ENCODE measurements around the gene ABCB4.

The ABCB4 gene

DNA sequence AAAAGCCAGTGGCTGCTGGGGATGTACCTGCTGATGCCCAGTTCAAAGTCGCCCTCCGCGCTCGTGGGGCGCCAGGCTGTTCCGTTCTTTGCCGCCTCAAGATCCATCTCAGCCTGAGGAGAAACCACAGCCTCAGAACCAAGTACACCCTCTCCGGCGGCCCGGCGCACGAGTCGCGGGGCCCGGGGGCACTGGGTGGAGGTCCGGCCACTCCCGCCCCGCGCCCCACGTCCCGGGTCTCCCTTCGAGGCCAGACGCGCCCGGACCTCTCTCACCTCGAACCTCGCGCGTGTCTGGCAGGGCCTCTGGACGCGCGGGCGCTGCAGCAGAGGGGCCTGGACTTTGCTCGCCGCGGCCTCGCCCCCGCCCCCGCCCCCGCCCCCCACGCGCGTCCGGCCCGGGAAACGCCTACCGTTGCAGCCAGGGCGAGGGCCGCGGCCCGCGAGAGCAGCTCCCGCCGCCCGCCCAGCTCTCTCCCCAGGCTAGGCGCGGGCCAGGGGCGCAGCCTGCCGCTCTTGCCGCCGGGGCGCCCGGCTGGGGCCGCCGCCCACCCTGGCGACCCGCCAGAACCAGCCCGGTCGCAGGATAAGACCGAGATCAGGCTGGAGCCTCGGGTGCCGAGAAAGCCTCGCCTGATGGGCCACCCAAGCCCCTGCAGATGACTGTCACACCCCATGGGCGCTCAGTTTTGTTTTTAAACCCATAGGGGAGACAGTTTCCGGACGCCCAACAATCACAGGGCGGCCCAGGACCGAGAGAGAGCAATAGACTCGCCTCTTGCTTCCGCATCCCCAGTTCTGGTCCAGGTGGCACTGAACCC lies at the start of gene ABCB4:
TSS of gene ABCB4 (minus strand) at position 322 of the 820 bp plus-strand sequence. CDS start at position 107, 215 bp downstream.
- Histone ChIP-seq H3K36me3 (ENCODE audit: insufficient read depth, insufficient read length, low read length) (no peaks in the 10 kb centered on the region), H3K27me3 (ENCODE audit: insufficient read depth, insufficient read length) (peaks cover 41% of the 10 kb centered on the region), H3K9me3 (ENCODE audit: insufficient read depth, low read length) (no peaks in the 10 kb centered on the region), H3K9ac (ENCODE audit: insufficient read length, low read depth) (peak within 1 kb of the TSS; percentile 50), H3K4me3 (ENCODE audit: insufficient read length, low read depth) (peak within 1 kb of the TSS; percentile 46), H3K4me1 (ENCODE audit: insufficient read depth, insufficient read length) (no peaks in the 10 kb centered on the region)
- no peak for DNase-seq (ENCODE audit: low read depth, low spot score)
- TF ChIP-seq ZNF274 (IDR thresholded peaks at IDR 0.05; ENCODE audit: low read depth, low read length) (no peak), SUZ12 (IDR thresholded peaks at IDR 0.05; ENCODE audit: extremely low read depth, insufficient read depth, insufficient read length) (no peak), YY1 (IDR thresholded peaks at IDR 0.05; ENCODE audit: insufficient read depth, insufficient read length) (no peak)

DNA sequence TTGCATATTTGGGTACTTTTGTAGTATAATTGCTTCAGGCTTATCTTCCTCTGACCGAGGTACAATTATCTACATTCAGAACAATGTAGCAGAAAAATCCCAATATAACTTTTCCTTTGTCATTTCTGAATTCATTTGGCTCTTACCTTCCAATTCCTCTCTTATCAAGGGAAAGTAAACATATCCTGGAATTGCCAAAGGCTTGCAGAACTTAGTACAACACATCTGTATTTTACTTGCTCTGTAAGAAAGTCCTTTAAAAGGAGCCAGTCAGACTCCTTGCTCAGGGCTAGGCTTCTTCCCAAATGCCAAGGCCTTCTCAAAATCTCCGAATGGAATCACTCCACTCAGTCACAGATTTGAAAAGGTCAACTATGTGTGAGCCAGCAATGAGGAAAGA lies 43.3 kb upstream of the ABCB4 start:
- Histone ChIP-seq H3K4me1 (ENCODE audit: insufficient read depth, insufficient read length) (peaks cover 2% of the 10 kb centered on the region), H3K9me3 (ENCODE audit: insufficient read depth, low read length) (no peaks in the 10 kb centered on the region), H3K4me3 (ENCODE audit: insufficient read length, low read depth) (no peak overlapping the region), H3K9ac (ENCODE audit: insufficient read length, low read depth) (no peak overlapping the region), H3K36me3 (ENCODE audit: insufficient read depth, insufficient read length, low read length) (no peaks in the 10 kb centered on the region), H3K27me3 (ENCODE audit: insufficient read depth, insufficient read length) (no peaks in the 10 kb centered on the region)
- no peak for DNase-seq (ENCODE audit: low read depth, low spot score)
- TF ChIP-seq ZNF274 (IDR thresholded peaks at IDR 0.05; ENCODE audit: low read depth, low read length) (no peak), YY1 (IDR thresholded peaks at IDR 0.05; ENCODE audit: insufficient read depth, insufficient read length) (no peak), SUZ12 (IDR thresholded peaks at IDR 0.05; ENCODE audit: extremely low read depth, insufficient read depth, insufficient read length) (no peak)

DNA sequence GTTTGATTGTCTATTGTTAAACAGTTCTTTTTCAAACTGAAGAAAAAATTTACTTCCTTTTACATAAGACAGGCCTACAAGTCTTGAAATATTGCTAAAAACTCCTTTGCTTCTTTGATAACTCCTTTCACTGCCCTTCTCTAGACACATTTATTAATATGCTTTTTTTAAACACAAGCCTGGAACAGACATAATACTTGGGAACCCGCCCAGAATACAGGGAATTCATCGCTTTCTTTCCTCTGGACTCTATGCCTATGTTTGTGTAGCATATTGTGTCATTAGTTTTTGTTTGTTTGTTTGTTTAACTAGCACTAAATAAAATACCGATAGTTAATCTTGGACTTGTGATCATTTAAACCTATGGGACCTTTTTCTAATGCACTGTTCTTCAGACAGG lies 42.4 kb upstream of the ABCB4 start:
- no peak for DNase-seq (ENCODE audit: low read depth, low spot score)
- Histone ChIP-seq H3K9me3 (ENCODE audit: insufficient read depth, low read length) (no peaks in the 10 kb centered on the region), H3K4me1 (ENCODE audit: insufficient read depth, insufficient read length) (peaks cover 2% of the 10 kb centered on the region), H3K36me3 (ENCODE audit: insufficient read depth, insufficient read length, low read length) (no peaks in the 10 kb centered on the region), H3K27me3 (ENCODE audit: insufficient read depth, insufficient read length) (no peaks in the 10 kb centered on the region), H3K4me3 (ENCODE audit: insufficient read length, low read depth) (no peak overlapping the region), H3K9ac (ENCODE audit: insufficient read length, low read depth) (no peak overlapping the region)
- no peak for TF ChIP-seq SUZ12 (IDR thresholded peaks at IDR 0.05; ENCODE audit: extremely low read depth, insufficient read depth, insufficient read length)
- TF ChIP-seq ZNF274 (IDR thresholded peaks at IDR 0.05; ENCODE audit: low read depth, low read length), result no peak
- TF ChIP-seq YY1 (IDR thresholded peaks at IDR 0.05; ENCODE audit: insufficient read depth, insufficient read length), result no peak

DNA sequence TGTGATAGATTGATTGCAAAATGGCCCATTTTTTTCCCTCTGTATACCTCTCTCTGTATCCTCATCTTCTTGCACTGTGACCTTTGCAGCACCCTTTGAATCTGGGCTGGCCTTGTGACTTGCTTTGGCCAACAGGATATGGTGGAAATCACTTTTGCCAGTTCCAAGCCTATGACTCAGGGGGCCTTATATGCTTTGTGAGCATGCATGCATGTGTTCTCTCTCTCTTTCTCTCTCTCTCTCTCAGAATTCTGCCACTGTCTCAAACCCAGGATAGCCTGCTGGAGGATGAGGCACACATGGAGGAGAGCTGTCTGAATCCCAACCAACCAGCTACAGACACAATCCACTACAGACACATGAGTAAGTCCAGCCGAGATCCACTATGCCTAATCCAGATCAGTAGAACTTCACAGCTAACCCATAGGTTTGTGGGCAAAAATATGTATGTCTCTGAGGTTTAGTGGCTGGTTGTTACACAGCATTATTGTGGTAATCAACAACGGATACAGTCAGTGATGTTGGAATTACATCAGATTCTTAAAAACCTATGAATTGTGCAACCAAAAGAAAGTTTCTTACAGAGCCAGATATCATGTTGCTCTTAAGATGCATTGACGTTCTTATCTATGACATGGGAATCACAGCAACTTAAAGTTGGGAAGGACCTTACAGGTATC lies 41.8 kb upstream of the ABCB4 start:
- Histone ChIP-seq H3K36me3 (ENCODE audit: insufficient read depth, insufficient read length, low read length) (no peaks in the 10 kb centered on the region), H3K9me3 (ENCODE audit: insufficient read depth, low read length) (no peaks in the 10 kb centered on the region), H3K9ac (ENCODE audit: insufficient read length, low read depth) (no peak overlapping the region), H3K4me1 (ENCODE audit: insufficient read depth, insufficient read length) (peaks cover 2% of the 10 kb centered on the region), H3K27me3 (ENCODE audit: insufficient read depth, insufficient read length) (no peaks in the 10 kb centered on the region), H3K4me3 (ENCODE audit: insufficient read length, low read depth) (no peak overlapping the region)
- TF ChIP-seq SUZ12 (IDR thresholded peaks at IDR 0.05; ENCODE audit: extremely low read depth, insufficient read depth, insufficient read length) (no peak), ZNF274 (IDR thresholded peaks at IDR 0.05; ENCODE audit: low read depth, low read length) (no peak), YY1 (IDR thresholded peaks at IDR 0.05; ENCODE audit: insufficient read depth, insufficient read length) (no peak)
- DNase-seq (ENCODE audit: low read depth, low spot score), result no peak

DNA sequence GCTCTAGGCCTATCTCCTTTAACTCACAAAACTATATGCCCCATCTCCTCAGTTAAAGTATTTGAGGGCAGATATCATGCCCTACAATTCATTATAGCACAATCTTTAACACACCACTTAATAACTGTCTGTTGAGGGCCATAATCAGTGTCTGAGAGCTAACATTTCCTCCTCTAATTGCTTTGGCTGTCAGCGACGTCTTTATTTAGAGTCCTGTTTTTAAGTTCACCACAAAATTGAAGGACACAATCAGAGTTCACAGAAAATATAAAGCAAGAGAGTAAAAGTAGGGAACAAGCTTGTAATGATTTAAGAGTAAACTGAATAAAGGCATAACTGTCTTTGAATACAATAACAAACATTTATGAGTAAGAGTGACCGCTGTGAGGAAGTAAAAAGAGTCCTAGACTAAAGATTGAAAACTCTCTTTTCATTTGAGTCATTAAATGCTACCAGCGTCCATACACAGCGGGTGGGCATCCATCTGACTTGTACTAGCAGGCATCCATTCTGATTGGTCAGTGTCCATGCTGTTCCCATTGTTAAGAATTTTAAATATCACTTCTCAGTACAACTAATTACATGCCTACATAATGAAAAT lies 38.4 kb upstream of the ABCB4 start:
- no peak overlapping the region for H3K4me3 ChIP-seq (ENCODE audit: insufficient read length, low read depth)
- H3K9ac ChIP-seq (ENCODE audit: insufficient read length, low read depth), result no peak overlapping the region
- DNase-seq (ENCODE audit: low read depth, low spot score), result no peak
- H3K9me3 ChIP-seq (ENCODE audit: insufficient read depth, low read length), result no peaks in the 10 kb centered on the region
- peaks cover 2% of the 10 kb centered on the region for H3K4me1 ChIP-seq (ENCODE audit: insufficient read depth, insufficient read length)
- TF ChIP-seq ZNF274 (IDR thresholded peaks at IDR 0.05; ENCODE audit: low read depth, low read length) (no peak), SUZ12 (IDR thresholded peaks at IDR 0.05; ENCODE audit: extremely low read depth, insufficient read depth, insufficient read length) (no peak), YY1 (IDR thresholded peaks at IDR 0.05; ENCODE audit: insufficient read depth, insufficient read length) (no peak)
- no peaks in the 10 kb centered on the region for H3K36me3 ChIP-seq (ENCODE audit: insufficient read depth, insufficient read length, low read length)
- H3K27me3 ChIP-seq (ENCODE audit: insufficient read depth, insufficient read length), result no peaks in the 10 kb centered on the region

DNA sequence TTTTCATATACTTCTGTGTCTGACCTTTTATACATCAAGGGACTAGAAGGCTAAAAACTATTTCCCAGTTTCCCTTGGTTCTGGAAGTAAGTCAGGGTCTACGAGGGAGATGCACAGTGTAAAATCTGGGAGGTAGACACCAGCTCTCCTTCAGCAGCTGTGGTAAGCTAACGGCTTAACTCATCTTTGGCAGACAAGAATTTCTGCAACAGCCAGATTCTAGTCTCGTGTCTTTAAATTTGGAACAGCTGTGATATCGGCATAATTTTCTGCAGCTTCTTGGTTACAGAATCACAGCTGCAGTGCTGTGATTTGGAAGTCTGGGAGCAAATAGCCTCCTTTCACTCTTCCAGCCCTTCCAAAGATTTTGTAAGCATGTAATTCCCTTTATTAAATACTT lies 37.4 kb upstream of the ABCB4 start:
- Histone ChIP-seq H3K27me3 (ENCODE audit: insufficient read depth, insufficient read length) (no peaks in the 10 kb centered on the region), H3K36me3 (ENCODE audit: insufficient read depth, insufficient read length, low read length) (no peaks in the 10 kb centered on the region), H3K4me1 (ENCODE audit: insufficient read depth, insufficient read length) (peaks cover 2% of the 10 kb centered on the region), H3K9ac (ENCODE audit: insufficient read length, low read depth) (no peak overlapping the region), H3K4me3 (ENCODE audit: insufficient read length, low read depth) (no peak overlapping the region), H3K9me3 (ENCODE audit: insufficient read depth, low read length) (no peaks in the 10 kb centered on the region)
- no peak for DNase-seq (ENCODE audit: low read depth, low spot score)
- TF ChIP-seq ZNF274 (IDR thresholded peaks at IDR 0.05; ENCODE audit: low read depth, low read length) (no peak), YY1 (IDR thresholded peaks at IDR 0.05; ENCODE audit: insufficient read depth, insufficient read length) (no peak), SUZ12 (IDR thresholded peaks at IDR 0.05; ENCODE audit: extremely low read depth, insufficient read depth, insufficient read length) (no peak)

DNA sequence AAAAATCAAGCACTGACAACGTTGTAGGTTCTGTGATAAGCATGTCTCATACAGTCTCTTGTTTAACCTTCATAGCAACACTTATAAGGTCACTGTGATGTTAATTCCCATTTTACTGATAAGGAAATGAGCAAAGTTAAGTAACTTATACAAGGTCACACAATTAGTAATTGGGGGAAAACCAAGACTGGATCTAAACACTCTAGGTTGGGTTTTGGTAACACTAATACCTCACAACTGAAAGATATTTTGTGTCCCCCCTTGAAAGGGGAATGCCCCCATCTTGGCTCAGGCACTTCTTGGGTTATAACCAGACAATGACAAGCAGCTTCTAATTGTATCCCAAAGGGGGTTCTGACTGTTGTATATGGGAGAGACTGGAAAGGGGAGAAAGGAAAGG lies 36.0 kb upstream of the ABCB4 start:
- DNase-seq (ENCODE audit: low read depth, low spot score), result no peak
- Histone ChIP-seq H3K4me3 (ENCODE audit: insufficient read length, low read depth) (no peak overlapping the region), H3K36me3 (ENCODE audit: insufficient read depth, insufficient read length, low read length) (no peaks in the 10 kb centered on the region), H3K4me1 (ENCODE audit: insufficient read depth, insufficient read length) (peaks cover 2% of the 10 kb centered on the region), H3K9me3 (ENCODE audit: insufficient read depth, low read length) (no peaks in the 10 kb centered on the region), H3K27me3 (ENCODE audit: insufficient read depth, insufficient read length) (no peaks in the 10 kb centered on the region), H3K9ac (ENCODE audit: insufficient read length, low read depth) (no peak overlapping the region)
- TF ChIP-seq YY1 (IDR thresholded peaks at IDR 0.05; ENCODE audit: insufficient read depth, insufficient read length) (no peak), ZNF274 (IDR thresholded peaks at IDR 0.05; ENCODE audit: low read depth, low read length) (no peak), SUZ12 (IDR thresholded peaks at IDR 0.05; ENCODE audit: extremely low read depth, insufficient read depth, insufficient read length) (no peak)

All from NT2/D1 (cell line).